K562 (cell line): ENCODE results near the gene FBLN2.

Source experiments
- CEBPB ChIP-seq: fragments of 450-650 bp; IDR thresholded peaks from 2 replicates; pipeline ENCODE4 v1.6.1; 2016; ENCODE audit warnings: missing genetic modification characterization, missing compliant biosample characterization
- ELF2 ChIP-seq: fragments of 250-450 bp; sonication (Bioruptor Pico); IDR thresholded peaks from 2 replicates; pipeline ENCODE4 v1.5.0; 2021; ENCODE audit warnings: mild to moderate bottlenecking
- JUN ChIP-seq, 2 experiments: sonication (generic) in 1 of 2; formaldehyde crosslinking in 1 of 2; IDR thresholded peaks; 2 replicates each; pipeline versions ENCODE4 v1.6.1 to v1.8.0; 2012 to 2022; ENCODE audit warnings: borderline replicate concordance in 2 of 2, mild to moderate bottlenecking in 2 of 2, improper control_type of control experiment in 1 of 2, low read depth in 1 of 2, low read length in 1 of 2, missing genetic modification reagents in 1 of 2
- KLF1 ChIP-seq: fragments of 450-650 bp; IDR thresholded peaks from 2 replicates; pipeline ENCODE4 v1.6.1; 2016; ENCODE audit warnings: missing genetic modification characterization, missing compliant biosample characterization
- NFATC3 ChIP-seq: fragments of 450-650 bp; IDR thresholded peaks from 2 replicates; pipeline ENCODE4 v1.6.1; 2017; ENCODE audit warnings: mild to moderate bottlenecking
- NRF1 ChIP-seq, 2 experiments: fragments of 450-650 bp; IDR thresholded peaks in 1 of 2; conservative IDR thresholded peaks in 1 of 2; 2 replicates each; pipeline ENCODE4 v1.6.1; 2014; ENCODE audit warnings: mild to moderate bottlenecking in 2 of 2
- RBM25 ChIP-seq: fragments of 200-400 bp; formaldehyde crosslinking; IDR thresholded peaks from 2 replicates; pipeline ENCODE4 v1.6.1; 2018; ENCODE audit warnings: low read length, low read depth, moderate library complexity; ENCODE audit not compliant: severe bottlenecking
- RFX5 ChIP-seq: IDR thresholded peaks from 2 replicates; pipeline ENCODE4 v1.6.1; 2011; ENCODE audit warnings: low read depth, mild to moderate bottlenecking, improper control_type of control experiment, low read length
- SMAD4 ChIP-seq: fragments of 250-450 bp; sonication (Bioruptor Pico); conservative IDR thresholded peaks from 2 replicates; pipeline ENCODE4 v1.8.0; 2021; ENCODE audit warnings: inconsistent platforms, mild to moderate bottlenecking, moderate library complexity
- TAF1 ChIP-seq: IDR thresholded peaks from 2 replicates; pipeline ENCODE4 v1.6.1; 2011; ENCODE audit warnings: mild to moderate bottlenecking, low read length, moderate library complexity; ENCODE audit not compliant: insufficient read depth, control insufficient read depth, severe bottlenecking; ENCODE audit errors: extremely low read depth
- ZBTB49 ChIP-seq: sonication (generic); formaldehyde crosslinking; IDR thresholded peaks from 2 replicates; pipeline ENCODE4 v1.8.0; 2022; ENCODE audit warnings: missing genetic modification reagents, mild to moderate bottlenecking, borderline replicate concordance
- ZNF174 ChIP-seq: fragments of 250-450 bp; sonication (Bioruptor Pico); IDR thresholded peaks from 2 replicates; pipeline ENCODE4 v1.4.0; 2020; ENCODE audit warnings: mild to moderate bottlenecking
- ZNF318 ChIP-seq, 2 experiments: fragments of 450-650 bp; IDR thresholded peaks; 2 replicates each; pipeline ENCODE4 v1.6.1; 2016; ENCODE audit warnings: mild to moderate bottlenecking in 2 of 2, borderline replicate concordance in 1 of 2, low read depth in 1 of 2, moderate library complexity in 1 of 2
- ZNF398 ChIP-seq: fragments of 250-450 bp; sonication (Bioruptor Pico); IDR thresholded peaks from 2 replicates; pipeline ENCODE4 v1.8.0; 2021; ENCODE audit warnings: moderate library complexity, mild to moderate bottlenecking, inconsistent platforms

GRCh38 chr3:13637953-13638352, 89.0 kb downstream of the FBLN2 start:
- no peak for TF ChIP-seq ZNF398 (CRISPR knock-in tag)
- TF ChIP-seq ELF2 (CRISPR knock-in tag), result no peak
- TF ChIP-seq NFATC3, result no peak
- TF ChIP-seq KLF1 (tag), result no peak
- TF ChIP-seq NRF1 (conservative IDR thresholded peaks at IDR 0.05 in 1 of 2, IDR thresholded peaks at IDR 0.05 in 1 of 2), result no peak
- no peak for TF ChIP-seq SMAD4 (CRISPR knock-in tag)
- TF ChIP-seq RBM25, result no peak
- TF ChIP-seq ZNF318 (IDR thresholded peaks at IDR 0.05; ENCODE audit: borderline replicate concordance in 1 of 2, low read depth in 1 of 2), result no peak
- no peak for TF ChIP-seq RFX5
- TF ChIP-seq JUN (IDR thresholded peaks at IDR 0.05; ENCODE audit: borderline replicate concordance, low read depth, low read length), result no peak
- no peak for TF ChIP-seq JUN (CRISPR knock-in tag; IDR thresholded peaks at IDR 0.05; ENCODE audit: borderline replicate concordance)
- no peak for TF ChIP-seq ZNF174 (CRISPR knock-in tag)
- no peak for TF ChIP-seq TAF1
- TF ChIP-seq CEBPB (tag), result no peak
- TF ChIP-seq ZBTB49 (CRISPR knock-in tag), result no peak
